SW 1271 (cell line): ENCODE data around the gene NR2F1-AS1.
"Not testable (repeated sequence)": the region's sequence is repeated elsewhere in the genome, so short reads cannot be mapped to it uniquely, and the experiment has no call there.

Experiments used
- DNase-seq, 2 experiments: peaks; one replicate each; lab custom pipeline; 2025; lab: John Stamatoyannopoulos, UW

Gene NR2F1-AS1

DNA sequence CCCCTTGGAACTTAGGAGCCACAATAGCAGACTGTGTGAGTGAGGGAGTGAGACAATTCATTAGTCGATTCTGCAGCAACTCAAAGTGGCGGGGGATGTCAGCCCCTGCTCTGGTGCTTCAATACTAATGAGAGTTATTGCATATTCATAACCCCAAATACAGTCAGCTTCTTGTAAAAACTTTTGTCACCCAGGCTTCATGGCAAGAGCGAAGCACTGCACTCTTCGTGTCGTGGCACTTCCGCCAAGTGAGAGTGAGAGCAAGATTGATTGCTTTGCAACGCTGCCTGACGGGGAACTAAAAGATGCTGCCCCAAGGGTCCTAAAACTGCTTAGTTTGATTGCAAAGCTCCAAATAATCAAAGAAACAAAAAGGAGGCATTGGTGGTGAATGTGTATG, 150.9 kb downstream of the NR2F1-AS1 start:
- no peak for DNase-seq

DNA sequence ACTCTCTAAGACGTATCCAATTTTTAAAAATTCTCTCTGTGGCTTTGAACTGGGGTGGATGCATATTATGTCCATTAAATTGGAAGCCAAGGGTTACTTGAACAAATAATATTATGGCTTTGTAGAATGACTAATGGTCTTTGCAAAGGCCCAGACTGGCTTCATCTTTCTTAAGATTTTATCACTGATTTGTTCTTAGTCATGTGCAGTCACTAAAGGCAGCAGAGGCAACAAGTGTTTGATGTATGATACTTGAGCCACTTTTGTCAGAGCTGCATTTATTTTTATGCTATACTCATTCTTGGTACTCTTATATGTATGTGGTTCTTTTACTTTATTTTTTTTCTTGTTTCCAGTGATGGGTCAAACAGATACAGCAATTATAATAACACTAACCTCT, 152.2 kb downstream of the NR2F1-AS1 start:
- DNase-seq: no peak

DNA sequence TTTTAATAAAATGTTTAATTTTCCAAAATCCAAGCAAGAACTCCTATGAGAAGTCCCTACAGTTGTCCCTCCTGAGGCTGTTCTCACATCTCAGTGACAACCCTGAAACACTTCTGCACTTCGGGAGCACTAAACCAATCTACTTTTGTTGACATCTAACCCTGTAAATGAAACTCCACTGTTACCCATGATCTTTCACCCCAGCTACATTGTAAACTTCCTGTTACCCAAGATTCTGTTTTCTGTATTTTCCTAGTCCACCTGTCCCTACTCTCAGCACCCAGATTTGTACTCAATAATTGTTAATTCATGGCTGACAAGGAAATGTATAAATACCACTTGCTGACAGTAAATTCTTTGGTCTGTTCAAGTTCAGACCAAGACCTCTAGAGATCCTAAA, 153.7 kb downstream of the NR2F1-AS1 start:
- DNase-seq: no peak

DNA sequence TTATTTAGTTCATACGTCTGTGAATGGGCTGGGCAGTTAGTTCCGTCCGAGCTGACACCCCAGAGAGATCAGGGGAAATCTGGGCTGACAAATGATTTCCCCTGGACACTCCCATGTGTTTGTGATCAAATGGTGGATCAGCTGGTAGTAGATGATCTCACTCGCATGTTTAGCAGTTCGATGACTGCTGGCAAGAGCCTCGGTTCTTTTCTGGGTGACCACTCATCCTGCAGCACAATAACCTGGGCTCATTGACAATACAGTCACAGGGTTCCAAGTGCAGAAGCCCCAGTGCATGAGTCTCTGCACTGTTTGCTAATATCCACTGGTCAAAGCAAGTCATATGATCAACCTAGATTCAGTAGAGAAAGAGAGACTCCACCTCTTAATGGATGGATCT, 155.9 kb downstream of the NR2F1-AS1 start:
- no peak for DNase-seq

DNA sequence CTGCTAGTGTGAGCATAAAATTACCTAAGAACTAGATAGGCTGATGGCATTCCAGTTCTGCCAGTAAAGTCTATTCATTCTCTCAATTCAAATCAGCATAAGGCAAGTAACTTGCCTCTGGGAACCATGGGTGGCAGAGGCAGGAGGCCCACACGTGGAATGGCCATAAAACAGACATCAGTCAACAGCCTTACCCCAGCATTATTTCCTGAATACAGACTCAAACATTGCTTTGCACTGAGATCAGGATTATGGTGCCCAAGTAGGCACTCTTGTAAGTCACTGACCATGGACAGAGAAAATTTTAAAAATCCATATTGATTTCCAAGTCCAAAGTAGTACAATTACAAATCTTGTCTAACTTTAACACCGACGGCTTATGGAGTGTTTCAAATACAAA, 157.7 kb downstream of the NR2F1-AS1 start:
- DNase-seq: no peak

DNA sequence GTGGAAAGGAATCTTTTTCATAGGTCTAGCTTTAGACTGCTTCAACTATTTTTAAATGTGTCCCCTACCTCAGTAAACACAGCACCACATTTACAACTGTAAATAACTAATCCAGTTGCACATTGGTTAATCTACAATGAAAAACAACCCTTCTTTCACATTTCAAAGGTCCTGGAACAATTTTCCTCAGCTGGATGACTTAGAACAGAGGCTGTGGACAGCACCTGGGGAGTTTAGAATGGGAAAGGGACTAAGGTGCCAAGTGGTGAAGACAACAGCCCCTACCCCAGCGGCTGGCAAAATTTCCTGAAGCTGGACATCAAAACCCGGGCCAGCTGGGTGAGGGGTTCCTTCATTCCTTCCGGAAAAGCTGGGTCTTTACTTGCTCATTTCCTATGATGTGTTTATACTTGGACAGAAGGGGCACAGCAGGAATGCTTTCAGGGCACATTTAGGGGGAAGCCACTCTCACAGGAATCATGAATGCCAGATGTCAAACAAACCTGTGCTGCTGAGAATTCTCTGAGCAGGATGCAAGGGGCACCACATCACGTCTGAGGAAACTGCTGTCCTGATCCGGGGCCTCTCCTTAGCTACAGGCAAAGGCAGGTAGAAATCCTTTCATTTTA, 158.3 kb downstream of the NR2F1-AS1 start:
- DNase-seq: no peak

DNA sequence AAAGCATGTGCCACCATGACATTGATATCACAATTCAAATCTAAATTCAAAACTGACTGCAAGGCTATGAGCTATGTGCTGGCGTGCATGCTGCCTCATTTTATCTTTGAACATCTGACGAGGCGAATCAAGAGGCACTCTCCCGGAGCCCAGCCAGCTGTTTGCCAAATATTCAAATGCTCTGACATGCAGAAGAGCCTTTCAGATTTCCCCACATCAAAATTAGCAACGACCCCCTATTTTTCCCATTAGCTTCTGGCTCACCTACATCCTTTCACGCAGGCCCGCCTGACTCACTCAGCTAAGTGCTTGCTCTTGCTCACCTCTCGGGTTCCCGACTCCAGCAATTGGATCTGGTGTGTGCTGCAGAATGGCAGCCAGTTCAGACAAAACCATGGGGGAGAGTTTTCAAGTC, 159.0 kb downstream of the NR2F1-AS1 start:
- DNase-seq: no peak

DNA sequence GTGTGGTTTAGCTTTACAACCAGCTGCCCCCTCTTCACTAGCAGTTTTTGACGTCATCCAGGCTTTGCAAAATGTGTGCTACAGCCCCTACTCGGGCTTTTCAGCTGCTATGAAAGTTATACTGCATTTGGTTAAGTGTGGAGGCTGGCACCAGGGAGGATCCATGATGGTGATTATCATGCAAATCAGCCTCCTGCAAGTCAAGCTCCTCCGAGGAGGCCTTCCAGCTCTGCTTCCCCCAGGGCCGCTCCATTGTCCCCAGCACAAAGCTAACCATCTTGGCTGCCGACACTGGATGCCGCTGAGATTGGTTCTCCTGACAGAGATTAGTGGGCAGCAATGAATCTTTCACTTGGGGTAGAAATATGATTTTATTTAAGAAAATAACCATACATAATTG, 159.6 kb downstream of the NR2F1-AS1 start:
- DNase-seq: no peak

DNA sequence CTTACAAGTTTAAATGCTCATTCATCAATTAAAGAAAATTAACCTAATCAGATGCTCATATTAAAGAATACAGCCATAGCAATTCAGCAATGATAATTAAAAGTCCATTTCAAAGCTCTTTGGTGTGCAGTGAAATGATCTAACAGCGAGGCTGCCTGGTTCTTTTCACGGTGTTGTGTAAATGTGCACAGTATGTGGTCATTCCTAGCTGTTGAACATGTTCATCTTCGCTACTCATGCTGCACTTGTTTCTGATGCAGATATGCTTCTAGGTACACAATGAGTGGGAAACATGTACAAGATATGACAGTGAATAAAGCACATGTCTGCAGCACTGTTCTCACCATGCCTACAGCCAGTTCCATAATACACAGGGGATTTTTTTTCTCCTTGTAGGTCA, 163.5 kb downstream of the NR2F1-AS1 start:
- no peak for DNase-seq

DNA sequence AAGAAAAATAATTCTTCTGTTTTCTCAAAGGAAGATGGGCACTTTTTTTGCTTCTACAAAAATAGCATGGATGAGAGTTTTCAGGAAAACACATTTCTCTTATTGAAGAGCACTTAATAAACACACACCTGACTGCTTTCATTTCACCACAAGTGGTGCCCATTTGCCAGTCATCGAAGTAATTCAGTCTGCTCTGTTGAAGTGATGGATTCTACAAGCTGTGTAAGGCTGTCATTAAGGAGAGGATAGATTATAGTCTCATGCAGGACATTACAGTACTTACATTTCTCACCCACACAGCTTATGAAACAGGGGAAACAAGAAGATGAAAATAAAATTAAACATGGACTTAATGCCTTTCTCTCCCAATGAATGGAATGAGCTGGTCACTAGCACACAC, 165.2 kb downstream of the NR2F1-AS1 start:
- no peak for DNase-seq

DNA sequence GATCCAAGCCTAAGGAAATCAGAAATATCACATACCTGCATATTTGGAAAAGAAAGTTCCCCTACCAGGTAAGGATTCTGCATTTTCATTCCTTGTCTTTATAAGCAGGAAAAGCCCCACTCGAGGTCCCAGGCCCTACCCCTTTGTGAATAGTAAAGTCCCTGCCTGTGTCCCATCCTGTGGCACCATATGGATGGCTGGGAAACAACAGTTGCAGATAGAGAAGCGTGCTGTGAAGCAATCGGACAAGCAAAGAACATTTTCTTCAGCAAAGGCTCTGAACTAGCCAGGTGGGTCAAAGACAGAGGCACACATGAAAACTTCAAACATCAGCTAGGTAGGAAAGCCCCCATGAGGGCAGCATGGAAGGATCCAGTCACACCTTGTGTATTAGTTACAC, 169.3 kb downstream of the NR2F1-AS1 start:
- no peak for DNase-seq

DNA sequence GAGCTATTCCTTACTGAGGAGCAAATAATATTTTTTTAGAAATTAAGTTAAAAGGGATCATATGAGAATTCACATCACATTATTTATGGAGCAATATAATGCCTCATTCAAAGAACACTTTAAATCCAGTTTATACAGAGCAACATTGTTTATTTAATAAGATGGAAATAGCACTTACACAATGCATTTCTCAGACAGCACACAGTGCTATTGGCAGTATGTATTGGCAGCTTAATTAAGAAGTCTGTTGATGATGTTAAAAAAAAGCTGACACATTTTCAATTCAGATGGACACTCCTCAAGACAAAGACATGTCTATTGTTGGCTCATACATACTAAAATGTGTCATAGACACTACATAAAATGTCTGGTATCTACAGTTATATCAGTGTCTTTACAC, 171.3 kb downstream of the NR2F1-AS1 start:
- no peak for DNase-seq

DNA sequence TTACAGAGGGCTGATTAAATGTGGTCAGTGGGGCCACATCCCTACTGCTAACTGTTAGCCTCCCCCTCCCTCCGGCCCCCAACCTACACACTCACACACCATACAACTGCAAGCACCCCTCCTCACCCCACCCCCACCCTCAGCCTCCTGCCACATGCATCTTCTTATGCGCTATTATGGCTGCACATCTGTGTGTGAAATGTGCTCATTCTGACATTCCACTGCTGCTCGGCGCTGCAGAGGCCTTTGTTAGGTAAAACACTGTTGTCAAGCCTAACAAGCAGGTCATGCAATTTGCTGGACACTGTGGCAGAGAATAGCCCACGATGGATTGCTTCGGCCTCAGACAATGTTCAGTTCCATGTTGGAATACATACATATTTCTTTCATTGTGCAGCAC, 173.6 kb downstream of the NR2F1-AS1 start:
- DNase-seq: no peak

DNA sequence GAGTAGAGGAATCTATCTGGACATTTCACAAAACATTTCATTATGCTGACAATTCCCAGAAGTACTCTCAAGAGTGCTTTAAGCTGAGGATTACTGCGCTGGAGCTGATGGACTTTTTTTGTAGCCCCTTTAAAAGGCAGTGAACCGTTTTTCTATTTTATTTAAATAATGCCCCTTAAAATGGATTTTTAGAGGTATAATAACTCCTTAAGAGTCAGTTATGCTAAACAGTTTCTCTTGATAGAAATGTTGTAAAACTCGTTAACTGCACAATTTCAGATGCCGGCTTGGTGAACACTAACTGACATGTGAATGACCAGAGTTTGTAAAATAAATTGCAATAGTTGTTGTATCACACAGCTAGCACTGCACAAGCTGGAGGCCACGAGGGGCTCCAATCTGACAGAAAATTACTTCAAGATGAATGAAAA, 174.0 kb downstream of the NR2F1-AS1 start:
- no peak for DNase-seq

DNA sequence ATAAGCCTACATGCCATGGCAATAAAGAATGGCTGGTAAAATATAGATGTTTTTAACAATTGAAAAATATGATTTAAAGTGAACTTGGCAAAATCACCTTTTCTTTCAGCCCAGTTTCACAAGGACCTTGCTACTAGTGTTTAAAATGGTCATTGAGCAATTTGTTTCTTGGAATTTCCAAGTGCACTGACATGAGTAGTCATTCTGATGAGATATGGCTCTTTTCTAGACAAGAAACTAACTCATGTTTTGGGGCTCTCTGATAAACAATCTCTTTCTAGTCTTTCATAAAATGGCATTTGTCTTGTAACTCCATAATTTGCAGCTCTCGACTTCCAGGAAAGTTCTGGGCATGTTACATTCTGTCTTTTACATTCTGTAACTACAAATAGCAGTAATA, 176.8 kb downstream of the NR2F1-AS1 start:
- DNase-seq: no peak

DNA sequence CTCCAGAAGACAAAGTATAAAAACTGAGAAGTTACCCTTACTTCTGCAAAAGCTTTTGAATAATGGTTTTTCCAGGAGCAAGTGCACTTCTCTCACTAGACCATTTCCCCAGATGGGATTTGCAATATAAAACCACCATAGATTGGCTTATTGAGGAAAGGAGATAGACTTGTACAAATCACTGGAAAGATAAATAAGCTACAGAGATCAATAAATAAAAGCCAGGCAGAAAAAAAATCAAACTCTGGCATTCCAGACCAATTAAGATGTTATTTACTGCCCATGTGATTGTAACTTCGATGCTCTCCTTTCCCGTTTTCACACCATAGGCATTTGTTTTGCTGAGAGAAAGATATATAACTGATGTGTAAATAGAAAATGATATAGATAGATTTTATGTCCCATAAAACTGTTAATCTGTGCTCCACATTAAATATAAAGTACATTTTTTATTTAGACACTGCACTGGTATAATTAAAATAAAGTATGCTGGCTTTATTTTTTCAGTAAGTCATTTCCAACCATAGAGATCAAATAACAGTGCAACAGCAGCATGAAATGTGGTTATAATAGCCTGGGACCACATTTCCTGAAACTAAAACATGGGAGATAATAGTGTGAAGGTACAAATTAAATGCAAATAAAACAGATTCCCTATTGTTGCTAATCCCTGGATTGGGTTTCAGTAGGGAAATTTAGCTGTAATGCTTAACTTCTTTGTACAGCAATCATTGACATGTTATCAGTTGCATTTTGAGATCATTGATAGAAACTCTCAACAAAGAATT, 177.7 kb downstream of the NR2F1-AS1 start:
- no peak for DNase-seq

DNA sequence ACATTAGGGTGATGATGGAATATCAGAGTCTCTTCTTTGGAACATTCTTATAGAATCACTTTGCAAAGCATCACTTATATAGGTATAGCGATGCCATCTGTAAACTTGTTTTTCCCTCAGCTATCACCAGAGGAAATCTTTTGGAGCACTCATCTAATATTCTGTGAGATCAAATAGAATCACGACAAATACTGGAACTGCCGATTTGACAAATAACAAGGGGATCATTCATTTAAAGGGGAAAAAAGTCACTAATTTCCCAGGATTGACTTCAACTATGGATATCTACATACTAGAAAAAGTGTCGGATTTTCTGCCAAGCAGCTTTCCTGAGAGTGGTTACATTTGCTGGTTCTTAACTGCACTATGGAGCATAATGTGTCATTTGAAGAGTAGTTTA, 178.6 kb downstream of the NR2F1-AS1 start:
- no peak for DNase-seq

DNA sequence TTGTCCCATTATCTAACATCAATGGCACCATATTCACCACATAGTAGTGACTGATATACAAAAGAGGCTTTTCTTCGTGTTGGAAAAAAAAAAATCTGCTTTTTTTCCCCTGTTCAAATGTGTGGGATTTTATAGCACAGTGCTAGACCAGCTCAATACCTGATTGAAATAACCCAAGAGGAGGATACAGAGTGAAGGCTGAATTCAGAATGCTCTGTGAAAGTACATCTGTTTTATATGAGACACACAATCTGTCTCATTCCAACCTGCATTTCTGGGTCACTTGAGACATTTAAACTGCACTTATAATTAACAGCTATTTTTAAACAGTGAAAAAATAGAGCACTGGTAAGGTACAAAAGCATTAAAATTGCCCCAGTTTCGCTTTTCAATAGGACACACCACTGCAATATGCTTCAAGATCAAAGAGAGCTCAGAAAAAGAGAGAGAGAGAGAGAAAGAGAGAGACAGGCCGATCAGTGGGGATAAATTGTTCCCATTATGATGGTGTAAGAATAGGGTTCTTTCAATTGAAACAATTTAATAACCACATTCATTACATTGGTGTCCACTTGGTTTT, 179.3 kb downstream of the NR2F1-AS1 start:
- no peak for DNase-seq

DNA sequence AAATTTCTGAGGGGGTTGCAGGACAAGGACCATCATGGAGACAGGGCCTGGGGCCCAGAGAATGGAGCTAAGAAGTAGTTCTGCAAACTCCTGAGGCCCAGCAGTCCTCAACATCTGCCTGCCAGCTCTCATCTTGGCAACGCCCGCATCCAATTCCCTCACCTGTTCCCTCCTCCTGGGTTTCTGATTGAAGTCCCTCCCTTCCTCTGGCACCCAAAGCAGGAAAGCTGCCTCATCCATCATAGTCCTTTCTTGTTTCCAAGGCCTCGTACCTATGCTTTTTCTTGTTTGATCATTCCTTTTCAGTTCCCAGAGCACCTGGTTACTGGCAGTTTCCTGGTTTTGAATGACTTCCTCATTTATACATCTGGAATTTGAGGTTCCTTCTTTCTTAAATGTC, 181.3 kb downstream of the NR2F1-AS1 start:
- DNase-seq: no peak

DNA sequence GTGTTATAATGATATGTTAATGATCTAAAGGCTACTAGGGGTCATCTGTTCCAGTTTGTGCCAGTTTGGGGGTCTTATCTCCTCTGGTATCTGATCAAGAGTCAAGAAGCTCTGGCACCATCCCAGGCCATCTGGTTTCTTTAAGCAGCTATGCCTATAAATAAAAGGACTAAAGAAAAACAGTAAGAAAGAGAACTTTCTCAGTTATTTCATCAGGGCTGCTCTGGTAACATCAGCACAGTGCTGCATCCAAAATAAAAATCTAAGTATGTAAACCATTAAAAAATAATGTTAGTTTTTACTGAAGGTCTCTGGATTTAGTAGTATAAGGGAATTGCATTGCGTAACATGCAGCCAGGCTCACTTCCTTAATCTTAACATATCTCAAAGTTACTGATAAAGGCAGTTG, 185.0 kb downstream of the NR2F1-AS1 start:
- DNase-seq: no peak

DNA sequence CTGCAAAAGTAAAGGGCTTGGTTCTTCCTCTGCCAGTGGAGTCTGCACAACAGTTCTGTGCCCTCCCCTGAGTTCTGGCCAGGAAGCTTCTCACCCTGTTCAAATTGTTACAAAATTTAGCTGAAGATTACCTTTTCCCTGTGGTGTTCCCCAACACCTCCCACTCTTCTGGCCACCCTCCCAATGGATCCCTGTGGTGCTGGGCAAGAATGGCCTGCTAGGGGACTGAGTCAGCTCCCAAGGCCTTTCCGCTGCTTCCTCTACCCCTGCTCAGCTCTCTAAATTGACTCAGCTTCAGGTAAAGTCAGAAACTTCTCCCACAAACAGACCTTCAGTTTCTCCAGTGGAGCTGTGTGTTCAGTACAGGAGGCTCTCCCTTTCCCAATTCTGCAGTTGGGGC, 186.0 kb downstream of the NR2F1-AS1 start:
- no peak for DNase-seq

DNA sequence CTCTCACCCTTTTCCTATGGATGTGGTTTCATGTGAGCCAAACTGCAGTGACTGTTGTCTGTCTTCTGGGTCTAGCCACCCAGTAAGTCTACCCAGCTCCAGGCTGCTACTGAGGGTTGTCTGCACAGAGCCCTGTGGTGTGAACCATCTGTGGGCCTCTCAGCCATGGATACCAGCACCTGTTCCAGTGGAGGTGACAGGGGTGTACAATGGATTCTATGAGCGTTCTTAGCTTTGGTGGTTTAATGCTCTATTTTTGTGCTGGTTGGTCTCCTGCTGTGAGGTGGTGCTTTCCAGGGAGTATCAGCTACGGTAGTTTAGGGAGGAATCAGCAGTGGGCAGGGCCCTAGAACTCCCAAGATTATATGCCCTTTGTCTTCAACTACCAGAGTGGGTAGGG, 186.7 kb downstream of the NR2F1-AS1 start:
- DNase-seq: no peak

DNA sequence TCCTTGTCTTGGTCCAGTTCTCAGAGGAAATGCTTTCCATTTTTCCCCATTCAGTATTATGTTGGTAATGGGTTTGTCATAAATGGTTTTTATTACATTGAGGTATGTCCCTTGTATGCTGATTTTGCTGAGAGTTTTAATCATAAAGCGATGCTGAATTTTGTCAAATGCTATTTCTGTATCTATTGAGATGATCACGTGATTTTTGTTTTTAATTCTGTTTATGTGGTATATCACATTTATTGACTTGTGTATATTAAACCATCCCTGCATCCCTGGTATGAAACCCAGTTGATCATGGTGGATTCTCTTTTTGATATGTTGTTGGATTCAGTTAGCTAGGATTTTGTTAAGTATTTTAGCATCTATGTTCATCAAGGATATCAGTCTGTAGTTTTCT, 189.8 kb downstream of the NR2F1-AS1 start:
- DNase-seq: not testable (repeated sequence)

DNA sequence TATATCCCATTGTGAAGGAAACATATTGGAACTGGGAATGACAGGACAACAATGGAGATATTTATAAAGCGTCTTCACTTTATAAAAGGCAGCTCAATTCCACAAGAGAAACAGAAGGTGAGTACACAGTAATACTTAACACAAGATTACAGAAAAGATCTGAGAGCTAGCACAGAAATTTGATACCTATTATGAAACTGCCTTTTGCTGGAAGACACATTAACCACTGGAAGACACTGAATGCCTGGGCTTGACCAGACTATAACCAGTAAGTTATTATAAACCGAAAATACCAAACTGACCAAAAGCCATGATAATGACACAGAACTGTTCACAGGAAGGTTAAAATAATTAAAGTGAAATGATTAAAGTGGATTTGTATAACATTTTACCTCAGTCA, 195.4 kb downstream of the NR2F1-AS1 start:
- DNase-seq: no peak
